Vagina (tissue), 2 donors: ENCODE results near the gene SEC24C.

Source experiments
- CTCF ChIP-seq, 3 experiments: fragments of 450-650 bp in 2 of 3; fragments of 200-600 bp in 1 of 3; sonication (generic) in 1 of 3; IDR thresholded peaks; one replicate each; pipeline ENCODE4 v1.5.1; 2017 to 2019; ENCODE audit warnings: antibody characterized with exemption in 3 of 3, mild to moderate bottlenecking in 2 of 3, moderate library complexity in 2 of 3
- POLR2A ChIP-seq, 2 donors: fragments of 450-650 bp; IDR thresholded peaks; one replicate each; pipeline ENCODE4 v1.6.1; 2017; ENCODE audit warnings: antibody characterized with exemption in 2 of 2, mild to moderate bottlenecking in 2 of 2, moderate library complexity in 2 of 2
- POLR2AphosphoS5 ChIP-seq, 2 donors: sonication (generic); formaldehyde crosslinking; IDR thresholded peaks; one replicate each; pipeline ENCODE4 v1.9.0; 2017; ENCODE audit warnings: antibody characterized with exemption in 2 of 2, mild to moderate bottlenecking in 2 of 2, low read depth in 1 of 2; ENCODE audit not compliant: insufficient read depth in 1 of 2

DNA sequence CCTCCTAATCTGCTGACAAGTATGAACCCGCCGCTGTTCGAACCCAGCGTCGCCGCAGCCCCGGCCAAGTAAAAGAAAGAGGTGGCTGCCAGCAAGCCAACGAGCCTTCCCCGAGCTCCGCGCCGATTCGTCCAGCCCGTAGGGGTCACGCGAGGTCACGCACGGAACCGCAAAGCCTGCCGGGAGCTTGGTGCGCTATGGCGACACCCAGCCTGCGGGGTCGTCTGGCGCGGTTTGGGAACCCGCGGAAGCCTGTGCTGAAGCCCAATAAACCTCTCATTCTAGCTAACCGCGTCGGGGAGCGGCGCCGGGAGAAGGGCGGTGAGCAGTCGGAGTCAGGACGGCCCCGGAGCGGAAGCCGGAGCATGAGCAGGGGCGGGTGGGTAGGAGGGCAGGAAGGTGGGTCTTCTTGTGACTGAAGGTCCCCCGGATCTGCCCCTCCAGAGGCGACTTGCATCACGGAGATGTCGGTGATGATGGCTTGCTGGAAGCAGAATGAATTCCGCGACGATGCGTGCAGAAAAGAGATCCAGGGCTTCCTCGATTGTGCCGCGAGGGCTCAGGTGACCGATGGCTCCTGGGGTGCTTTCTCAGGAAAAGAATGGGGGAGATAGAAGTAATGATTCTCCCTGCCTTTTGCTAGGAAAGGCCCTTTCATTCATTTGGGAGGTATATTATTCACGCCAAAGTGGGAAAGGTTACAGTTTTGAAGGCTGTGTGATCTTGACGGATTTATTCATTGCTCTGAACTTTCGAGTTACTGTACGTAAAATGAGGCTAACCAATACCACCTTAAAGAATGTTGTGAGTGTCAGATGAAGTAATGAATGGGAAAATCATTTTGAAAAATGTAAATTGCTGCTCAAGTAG, 37.9 kb downstream of the SEC24C start, which contains the start of gene CHCHD1:
- TF ChIP-seq CTCF (IDR thresholded peaks at IDR 0.05): no peak
- peak; percentile 91 to 92 for TF ChIP-seq POLR2AphosphoS5 (IDR thresholded peaks at IDR 0.05; ENCODE audit: insufficient read depth in 1 of 2, low read depth in 1 of 2)
- TF ChIP-seq POLR2A (IDR thresholded peaks at IDR 0.05): peak in 1 of 2 donors; percentile 30
